A549 (cell line): Measurements from ENCODE around the gene SLC24A3. TPM values are rescaled to one million over a fixed set of nuclear protein-coding genes. Genes with fewer than 3 reads are reported as not detected.

Source experiments
- ATAC-seq, 2 experiments: fragments of 200-7000 bp in 1 of 2; fragments of >200 bp in 1 of 2; cut with Nextera tagmentation in 1 of 2; cut with Tn5 transposase in 1 of 2; 3 replicates each; pipeline versions ENCODE4 v1.8.0 to v1.9.1; 2018 to 2020; ENCODE audit warnings: mild to moderate bottlenecking in 1 of 2, moderate library complexity in 1 of 2
- CTCF ChIA-PET: fragments of 300-600 bp; sonication (Branson Sonifier 250); formaldehyde crosslinking; extraction: SDS; loops from one replicate; lab custom pipeline; 2021; ENCODE audit warnings: antibody characterized with exemption, inconsistent platforms; lab: Yijun Ruan, JAX
- POLR2A ChIA-PET: fragments of 350-600 bp; formaldehyde crosslinking; extraction: SDS; loops from one replicate; lab custom pipeline; 2021; ENCODE audit warnings: antibody characterized with exemption, inconsistent platforms; lab: Yijun Ruan, JAX
- DNase-seq, 2 experiments: peaks; one replicate each; pipeline versions ENCODE4 v3.0.0 to v3.0.0-alpha.2; 2011 to 2016; ENCODE audit warnings: low read depth in 1 of 2, low spot score in 1 of 2
- FAIRE-seq: peaks from 2 replicates; lab custom pipeline; 2011; peaks lifted over from hg19 to GRCh38; lab: Jason Lieb, UNC
- H3K27ac ChIP-seq, 2 experiments: fragments of >200 bp; sonication (Bioruptor Twin); formaldehyde crosslinking; 3 replicates each; pipeline ENCODE4 v1.5.1; 2016 to 2017
- H3K4me1 ChIP-seq: fragments of >200 bp; sonication (Bioruptor Twin); formaldehyde crosslinking; 3 replicates; pipeline ENCODE4 v1.6.1; 2016
- H3K4me2 ChIP-seq: fragments of >200 bp; sonication (Bioruptor Twin); formaldehyde crosslinking; 3 replicates; pipeline ENCODE4 v1.6.1; 2016
- H3K4me3 ChIP-seq: fragments of >200 bp; sonication (Bioruptor Twin); formaldehyde crosslinking; 3 replicates; pipeline ENCODE4 v1.5.1; 2016
- H3K9me3 ChIP-seq: fragments of >200 bp; sonication (Bioruptor Twin); formaldehyde crosslinking; 3 replicates; pipeline ENCODE4 v1.6.1; 2016
- ATOH8 ChIP-seq: fragments of 250-450 bp; sonication (Bioruptor Pico); IDR thresholded peaks from 2 replicates; pipeline ENCODE4 v1.5.0; 2020; ENCODE audit warnings: low read depth, mild to moderate bottlenecking, moderate library complexity
- BCL3 ChIP-seq: fragments of >200 bp; sonication (Bioruptor Twin); formaldehyde crosslinking; IDR thresholded peaks from 3 replicates; pipeline ENCODE4 v1.6.1; 2016
- CBX2 ChIP-seq: fragments of 200-600 bp; sonication (generic); IDR thresholded peaks from 2 replicates; pipeline ENCODE4 v1.6.1; 2016; ENCODE audit warnings: low read depth, mild to moderate bottlenecking, borderline replicate concordance
- EHF ChIP-seq: fragments of 250-450 bp; sonication (Bioruptor Pico); IDR thresholded peaks from 2 replicates; pipeline ENCODE4 v1.5.0; 2020; ENCODE audit warnings: mild to moderate bottlenecking
- ELK1 ChIP-seq: fragments of 150-350 bp; IDR thresholded peaks from 2 replicates; pipeline ENCODE4 v1.6.1; 2014; ENCODE audit warnings: low read depth, mild to moderate bottlenecking, low read length
- ESRRA ChIP-seq: fragments of 150-350 bp; IDR thresholded peaks from 2 replicates; pipeline ENCODE4 v1.6.1; 2014; ENCODE audit warnings: mild to moderate bottlenecking, low read length, borderline replicate concordance
- FOXS1 ChIP-seq: fragments of 250-450 bp; sonication (Bioruptor Pico); IDR thresholded peaks from 2 replicates; pipeline ENCODE4 v1.5.0; 2020; ENCODE audit warnings: mild to moderate bottlenecking, moderate library complexity
- GATA3 ChIP-seq: IDR thresholded peaks from 2 replicates; pipeline ENCODE4 v1.6.1; 2012; ENCODE audit warnings: borderline replicate concordance
- HDAC2 ChIP-seq: fragments of 200-600 bp; sonication (generic); IDR thresholded peaks from 2 replicates; pipeline ENCODE4 v1.6.1; 2016
- HEYL ChIP-seq: fragments of 250-450 bp; sonication (Bioruptor Pico); IDR thresholded peaks from 2 replicates; pipeline ENCODE4 v1.8.0; 2021; ENCODE audit warnings: mild to moderate bottlenecking, moderate library complexity
- HOXA7 ChIP-seq: fragments of 250-450 bp; sonication (Bioruptor Pico); IDR thresholded peaks from 2 replicates; pipeline ENCODE4 v1.5.0; 2020; ENCODE audit warnings: mild to moderate bottlenecking, moderate library complexity
- JUN ChIP-seq, 2 experiments: fragments of >200 bp; sonication (Bioruptor Twin); formaldehyde crosslinking; IDR thresholded peaks; 2 replicates in 1 of 2; 3 replicates in 1 of 2; pipeline ENCODE4 v1.6.1; 2016 to 2017
- KDM1A ChIP-seq: fragments of 200-600 bp; sonication (generic); IDR thresholded peaks from 2 replicates; pipeline ENCODE4 v1.6.1; 2016; ENCODE audit warnings: low read depth, mild to moderate bottlenecking
- MAZ ChIP-seq: fragments of 150-350 bp; IDR thresholded peaks from 2 replicates; pipeline ENCODE4 v1.6.1; 2014; ENCODE audit warnings: antibody characterized with exemption, low read depth, low read length, borderline replicate concordance
- PBX3 ChIP-seq: IDR thresholded peaks from 2 replicates; pipeline ENCODE4 v1.6.1; 2012
- PHF8 ChIP-seq: fragments of 200-600 bp; sonication (generic); IDR thresholded peaks from 2 replicates; pipeline ENCODE4 v1.6.1; 2016; ENCODE audit warnings: low read depth, mild to moderate bottlenecking, antibody characterized with exemption, moderate library complexity, borderline replicate concordance
- POLR2A ChIP-seq: IDR thresholded peaks from 2 replicates; pipeline ENCODE4 v1.6.1; 2012; ENCODE audit warnings: mild to moderate bottlenecking, low read length
- RAD21 ChIP-seq, 2 experiments: fragments of >200 bp in 1 of 2; sonication (Bioruptor Twin) in 1 of 2; formaldehyde crosslinking in 1 of 2; IDR thresholded peaks in 1 of 2; conservative IDR thresholded peaks in 1 of 2; 2 replicates in 1 of 2; 3 replicates in 1 of 2; pipeline ENCODE4 v1.6.1; 2012 to 2018; ENCODE audit warnings: inconsistent platforms in 1 of 2
- REST ChIP-seq: fragments of 200-600 bp; sonication (generic); IDR thresholded peaks from 2 replicates; pipeline ENCODE4 v1.6.1; 2016; ENCODE audit warnings: antibody characterized with exemption, mild to moderate bottlenecking, moderate library complexity
- RNF2 ChIP-seq: fragments of 200-600 bp; sonication (generic); IDR thresholded peaks from 2 replicates; pipeline ENCODE4 v1.6.1; 2016; ENCODE audit warnings: low read depth, mild to moderate bottlenecking, antibody characterized with exemption, moderate library complexity, borderline replicate concordance
- TFCP2L1 ChIP-seq: fragments of 250-450 bp; sonication (Bioruptor Pico); IDR thresholded peaks from 2 replicates; pipeline ENCODE4 v1.5.0; 2021; ENCODE audit warnings: mild to moderate bottlenecking
- TP53 ChIP-seq: fragments of 250-450 bp; sonication (Bioruptor Pico); IDR thresholded peaks from 2 replicates; pipeline ENCODE4 v1.5.0; 2021; ENCODE audit warnings: mild to moderate bottlenecking, moderate library complexity
- USF2 ChIP-seq: fragments of 450-650 bp; IDR thresholded peaks from 2 replicates; pipeline ENCODE4 v1.6.1; 2014; ENCODE audit warnings: antibody characterized with exemption
- ZC3H11A ChIP-seq: fragments of 450-650 bp; IDR thresholded peaks from 2 replicates; pipeline ENCODE4 v1.6.1; 2014; ENCODE audit warnings: antibody characterized with exemption, mild to moderate bottlenecking
- ZNF302 ChIP-seq: fragments of 250-450 bp; sonication (Bioruptor Pico); IDR thresholded peaks from 2 replicates; pipeline ENCODE4 v1.9.0; 2021; ENCODE audit warnings: inconsistent platforms, mild to moderate bottlenecking, moderate library complexity
- WGBS: methylation state at CpG from one replicate; pipeline ENCODE4 v1.1.6; 2017; ENCODE audit errors: missing lambda C conversion rate; 5-methylcytosine and 5-hydroxymethylcytosine counted together
- polyA plus RNA-seq, 4 experiments: library from polyadenylated mRNA; depleted of rRNA in 3 of 4; stranded (reverse); fragments of >200 nt; fragmentation: RNase III in 1 of 4; extraction: RNeasy Plus Mini Kit Qiagen cat#74134 plus additional on column Dnase treatment in 1 of 4; gene quantifications; 2 replicates in 3 of 4; 3 replicates in 1 of 4; pipeline ENCODE4 v1.2.3, GENCODE V29; 2011 to 2017

Gene SLC24A3
- polyA plus RNA-seq, 2 of the 4 experiments (the other 2 are of a cell fraction) = 0.08 TPM; not detected in 1

GRCh38 chr20:19298652-19299051 is 86.2 kb downstream of the SLC24A3 start:
- no peak for FAIRE-seq
- CTCF ChIA-PET = interaction anchor here (0.6 kb wide), 1 partner anchor 378 kb away, joined by 4 read pairs; no protein-coding TSS in a partner anchor
- H3K4me2 ChIP-seq = no peak overlapping the region
- ATAC-seq = no peak
- H3K9me3 ChIP-seq = peaks cover 3% of the 10 kb centered on the region; the same call in 1 of the 3 replicates
- H3K27ac ChIP-seq = no peak overlapping the region
- no peak for TF ChIP-seq ZC3H11A
- no peak for TF ChIP-seq CBX2
- no peak for TF ChIP-seq GATA3
- no peak for TF ChIP-seq TP53
- TF ChIP-seq HOXA7 (CRISPR knock-in tag) = no peak
- TF ChIP-seq TFCP2L1 = no peak
- no peak for TF ChIP-seq JUN (IDR thresholded peaks at IDR 0.05)
- no peak for TF ChIP-seq EHF (CRISPR knock-in tag)
- TF ChIP-seq PBX3 = no peak
- no peak for TF ChIP-seq MAZ
- no peak for TF ChIP-seq RNF2
- TF ChIP-seq FOXS1 (CRISPR knock-in tag) = no peak
- no peak for TF ChIP-seq RAD21 (conservative IDR thresholded peaks at IDR 0.05 in 1 of 2, IDR thresholded peaks at IDR 0.05 in 1 of 2)
- no peak for TF ChIP-seq ELK1
- TF ChIP-seq BCL3 = no peak
- TF ChIP-seq, all 56 proteins: peak for 0
- no peak for DNase-seq
- 6% methylated on average over 3 of the region's 3 CpGs for WGBS
- POLR2A ChIA-PET = no interaction called here
- Histone ChIP-seq H3K4me1 (no peaks in the 10 kb centered on the region), H3K4me3 (no peak overlapping the region)

GRCh38 chr20:19300395-19300794 is 88.0 kb downstream of the SLC24A3 start:
- ChIA-PET POLR2A (no interaction called here), CTCF (interaction anchor here (1.0 kb wide), 2 partner anchors 12 to 17 kb away, joined by 3 read pairs; no protein-coding TSS in a partner anchor)
- ATAC-seq = no peak
- Histone ChIP-seq H3K4me1 (no peaks in the 10 kb centered on the region), H3K4me3 (no peak overlapping the region), H3K27ac (no peak overlapping the region), H3K4me2 (no peak overlapping the region), H3K9me3 (peaks cover 3% of the 10 kb centered on the region; the same call in 1 of the 3 replicates)
- TF ChIP-seq PHF8 (no peak), TFCP2L1 (no peak), KDM1A (no peak), ATOH8 (CRISPR knock-in tag) (no peak), HDAC2 (no peak), PBX3 (no peak), GATA3 (no peak), REST (no peak), POLR2A (no peak), BCL3 (no peak), USF2 (no peak), HEYL (CRISPR knock-in tag) (no peak), ESRRA (no peak), JUN (IDR thresholded peaks at IDR 0.05) (no peak), ZNF302 (no peak)
- FAIRE-seq = no peak
- 23% methylated on average over 6 of the region's 6 CpGs for WGBS
- no peak for DNase-seq
